H1 (cell line): ENCODE data around the gene TCF21.

Experiments used
- CTCF ChIP-seq, 3 experiments: IDR thresholded peaks; 1 replicate in 2 of 3; 2 replicates in 1 of 3; pipeline versions ENCODE4 v1.5.1 to v1.6.1; 2011; ENCODE audit warnings: low read length in 3 of 3, mild to moderate bottlenecking in 3 of 3, inconsistent platforms in 2 of 3, low read depth in 1 of 3, moderate library complexity in 1 of 3; ENCODE audit not compliant: insufficient read depth in 1 of 3; ENCODE audit errors: control extremely low read depth in 1 of 3
- EZH2 ChIP-seq: fragments of 200-600 bp; sonication (generic); IDR thresholded peaks from 2 replicates; pipeline ENCODE4 v1.7.1; 2012; ENCODE audit warnings: low read depth, mild to moderate bottlenecking, moderate library complexity, low read length, inconsistent platforms; ENCODE audit not compliant: severe bottlenecking
- MAFK ChIP-seq: IDR thresholded peaks from 2 replicates; pipeline ENCODE4 v1.6.1; 2012; ENCODE audit warnings: low read depth, mild to moderate bottlenecking, improper control_type of control experiment, low read length
- NRF1 ChIP-seq: IDR thresholded peaks from 2 replicates; pipeline ENCODE4 v1.6.1; 2011; ENCODE audit warnings: mild to moderate bottlenecking, low read depth, low read length, improper control_type of control experiment
- POLR2A ChIP-seq, 2 experiments: IDR thresholded peaks; 1 replicate in 1 of 2; 2 replicates in 1 of 2; pipeline ENCODE4 v1.6.1; 2011; ENCODE audit warnings: low read depth in 2 of 2, low read length in 2 of 2, mild to moderate bottlenecking in 2 of 2; ENCODE audit errors: control extremely low read depth in 1 of 2
- POLR2AphosphoS5 ChIP-seq: IDR thresholded peaks from 2 replicates; pipeline ENCODE4 v1.6.1; 2011; ENCODE audit warnings: low read depth, low read length
- RFX5 ChIP-seq: IDR thresholded peaks from 2 replicates; pipeline ENCODE4 v1.6.1; 2011; ENCODE audit warnings: low read depth, low read length, improper control_type of control experiment, borderline replicate concordance
- SP2 ChIP-seq: IDR thresholded peaks from 2 replicates; pipeline ENCODE4 v1.6.1; 2012; ENCODE audit warnings: mild to moderate bottlenecking, low read length, inconsistent platforms
- SP4 ChIP-seq: IDR thresholded peaks from 2 replicates; pipeline ENCODE4 v1.6.1; 2012; ENCODE audit warnings: low read length, inconsistent platforms
- SRF ChIP-seq: IDR thresholded peaks from 2 replicates; pipeline ENCODE4 v1.6.1; 2011; ENCODE audit warnings: mild to moderate bottlenecking, low read depth, low read length, moderate library complexity
- ZNF274 ChIP-seq: IDR thresholded peaks from 2 replicates; pipeline ENCODE4 v1.7.0; 2012; ENCODE audit warnings: low read length, borderline replicate concordance; ENCODE audit errors: extremely low read depth
- TF ChIP-seq, protein P1 (sequence below): IDR thresholded peaks from 2 replicates; pipeline ENCODE4 v1.6.1; 2012; ENCODE audit warnings: inconsistent platforms

GRCh38 chr6:133891927-133892812 is 3.3 kb downstream of the TCF21 start:
- TF ChIP-seq SRF = no peak
- no peak for TF ChIP-seq SP4
- no peak for TF ChIP-seq MAFK
- no peak for TF ChIP-seq EZH2
- TF ChIP-seq CTCF (IDR thresholded peaks at IDR 0.05; ENCODE audit: control extremely low read depth in 1 of 3, insufficient read depth in 1 of 3, low read depth in 1 of 3, low read length in 3 of 3) = no peak
- TF ChIP-seq NRF1 = no peak
- TF ChIP-seq RFX5 = no peak
- TF ChIP-seq POLR2AphosphoS5 = no peak
- TF ChIP-seq, protein P1, sequence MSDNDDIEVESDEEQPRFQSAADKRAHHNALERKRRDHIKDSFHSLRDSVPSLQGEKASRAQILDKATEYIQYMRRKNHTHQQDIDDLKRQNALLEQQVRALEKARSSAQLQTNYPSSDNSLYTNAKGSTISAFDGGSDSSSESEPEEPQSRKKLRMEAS = no peak
- no peak for TF ChIP-seq POLR2A (IDR thresholded peaks at IDR 0.05; ENCODE audit: control extremely low read depth in 1 of 2, low read depth in 2 of 2, low read length in 2 of 2)
- no peak for TF ChIP-seq ZNF274
- no peak for TF ChIP-seq SP2
